ENCODE results near the gene PSKH1. TPM values are rescaled to one million over a fixed set of nuclear protein-coding genes. Genes with fewer than 3 reads are reported as not detected.
A peak's percentile ranks its signal among the peaks of the same experiment; 100 is the strongest.

The PSKH1 gene
- total and polyA plus RNA-seq, 9 of the 15 experiments (the other 6 are each of a cell fraction or from before 2014, with no cell fraction given), result 0.96 to 20.9 (median 9.4) TPM

GRCh38 chr16:67936880-67937605 lies 44.0 kb downstream of the PSKH1 start (continued):
- no peak for TF ChIP-seq GTF3C2 (IDR thresholded peaks at IDR 0.05; ENCODE audit: borderline replicate concordance, extremely low read depth, insufficient read length)
- peak; percentile 69 for TF ChIP-seq PRDM10 (IDR thresholded peaks at IDR 0.05; ENCODE audit: partially characterized antibody)
- no peak for TF ChIP-seq MECOM (CRISPR knock-in tag; IDR thresholded peaks at IDR 0.05)
- TF ChIP-seq FOXA3 (CRISPR knock-in tag; conservative IDR thresholded peaks at IDR 0.05 in 1 of 2, IDR thresholded peaks at IDR 0.05 in 1 of 2), result no peak
- no peak for TF ChIP-seq ARID3B (CRISPR knock-in tag; IDR thresholded peaks at IDR 0.05; ENCODE audit: borderline replicate concordance)
- peak; percentile 31; the same call in 1 of the 2 replicates for TF ChIP-seq DPF2 (IDR thresholded peaks at IDR 0.05)
- TF ChIP-seq SMARCB1 (IDR thresholded peaks at IDR 0.05; ENCODE audit: insufficient read length, low read depth), result no peak
- no peak for TF ChIP-seq NR2C2 (CRISPR knock-in tag; IDR thresholded peaks at IDR 0.05)
- TF ChIP-seq NR2C2 (tag; IDR thresholded peaks at IDR 0.05), result peak; percentile 84
- no peak for TF ChIP-seq CREB5 (CRISPR knock-in tag; IDR thresholded peaks at IDR 0.05)
- TF ChIP-seq TRIM28 (IDR thresholded peaks at IDR 0.05), result no peak
- peak; percentile 9 for TF ChIP-seq PHF20 (IDR thresholded peaks at IDR 0.05; ENCODE audit: partially characterized antibody)
- TF ChIP-seq ZNF766 (CRISPR knock-in tag; conservative IDR thresholded peaks at IDR 0.05), result no peak
